GM12874 (cell line): Measurements from ENCODE around the gene BMAL1.

Experiments used
- TF ChIP-seq, protein P1 (sequence below): IDR thresholded peaks from 2 replicates; pipeline ENCODE4 v1.5.1; 2011; ENCODE audit warnings: low read depth, mild to moderate bottlenecking, control low read depth, low read length, moderate library complexity; ENCODE audit not compliant: insufficient read depth

BMAL1 gene

GRCh38 chr11:13348305-13348704, 70.7 kb downstream of the BMAL1 start:
- TF ChIP-seq, protein P1, sequence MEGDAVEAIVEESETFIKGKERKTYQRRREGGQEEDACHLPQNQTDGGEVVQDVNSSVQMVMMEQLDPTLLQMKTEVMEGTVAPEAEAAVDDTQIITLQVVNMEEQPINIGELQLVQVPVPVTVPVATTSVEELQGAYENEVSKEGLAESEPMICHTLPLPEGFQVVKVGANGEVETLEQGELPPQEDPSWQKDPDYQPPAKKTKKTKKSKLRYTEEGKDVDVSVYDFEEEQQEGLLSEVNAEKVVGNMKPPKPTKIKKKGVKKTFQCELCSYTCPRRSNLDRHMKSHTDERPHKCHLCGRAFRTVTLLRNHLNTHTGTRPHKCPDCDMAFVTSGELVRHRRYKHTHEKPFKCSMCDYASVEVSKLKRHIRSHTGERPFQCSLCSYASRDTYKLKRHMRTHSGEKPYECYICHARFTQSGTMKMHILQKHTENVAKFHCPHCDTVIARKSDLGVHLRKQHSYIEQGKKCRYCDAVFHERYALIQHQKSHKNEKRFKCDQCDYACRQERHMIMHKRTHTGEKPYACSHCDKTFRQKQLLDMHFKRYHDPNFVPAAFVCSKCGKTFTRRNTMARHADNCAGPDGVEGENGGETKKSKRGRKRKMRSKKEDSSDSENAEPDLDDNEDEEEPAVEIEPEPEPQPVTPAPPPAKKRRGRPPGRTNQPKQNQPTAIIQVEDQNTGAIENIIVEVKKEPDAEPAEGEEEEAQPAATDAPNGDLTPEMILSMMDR: no peak

- TF ChIP-seq, protein P1: no peak
These were observed 71.5 kb downstream of the BMAL1 start for GRCh38 chr11:13349046-13349445.

DNA sequence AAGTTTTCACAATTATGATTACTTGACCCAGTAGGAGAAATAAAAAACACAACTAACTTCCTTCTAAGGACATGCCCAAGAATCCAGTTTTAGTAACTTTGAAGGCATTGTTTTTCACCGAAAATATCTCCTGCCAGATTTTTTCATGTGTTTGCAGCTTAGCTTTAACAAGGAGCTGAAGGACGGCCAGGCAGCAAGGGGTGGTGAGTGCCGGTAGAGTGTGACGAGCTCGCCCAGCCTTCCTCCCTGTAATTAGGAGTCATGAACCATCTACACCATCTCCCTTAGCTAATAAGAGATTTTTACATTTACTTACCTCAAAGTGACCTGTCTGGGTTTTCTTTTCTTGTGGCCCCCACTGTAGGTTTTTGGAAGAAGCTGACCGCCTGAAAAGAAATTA, 72.0 kb downstream of the BMAL1 start:
- TF ChIP-seq, protein P1: no peak

DNA sequence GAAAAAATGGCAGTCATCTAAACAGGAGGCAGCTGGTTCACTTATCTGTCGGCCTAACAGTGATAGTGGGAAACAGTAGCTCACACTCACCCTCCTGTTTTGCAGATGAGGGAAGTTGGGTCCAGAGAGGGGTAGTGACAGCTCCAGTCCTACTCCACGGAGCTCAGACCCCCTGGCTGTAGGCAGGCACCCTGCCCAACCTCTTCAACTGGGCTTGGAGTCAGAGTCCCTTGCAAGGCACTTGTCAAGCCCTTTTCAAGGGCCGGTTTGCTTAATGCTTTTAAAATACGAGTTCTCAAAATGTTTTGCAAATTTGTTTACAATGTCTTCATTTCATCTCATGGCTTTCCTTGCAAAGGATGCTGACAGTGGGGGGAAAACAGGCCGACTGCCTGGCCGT, 75.1 kb downstream of the BMAL1 start:
- TF ChIP-seq, protein P1: no peak

GRCh38 chr11:13354335-13354734, 76.7 kb downstream of the BMAL1 start:
- TF ChIP-seq, protein P1: 0 out of 2 replicates have a peak, but pooled peaks have one; percentile 8

GRCh38 chr11:13355191-13355590, 77.6 kb downstream of the BMAL1 start:
- TF ChIP-seq, protein P1: no peak

- TF ChIP-seq, protein P1: no peak
These were observed 79.6 kb downstream of the BMAL1 start for GRCh38 chr11:13357232-13357631.
